Left ventricle myocardium superior (tissue), 1 donor: Measurements from ENCODE around the gene CSNK1G1. TPM values are rescaled to one million over a fixed set of nuclear protein-coding genes. Genes with fewer than 3 reads are reported as not detected.
"Not testable (repeated sequence)": the region's sequence is repeated elsewhere in the genome, so short reads cannot be mapped to it uniquely, and the experiment has no call there.

Source experiments
- ATAC-seq: fragments of 200-7000 bp; cut with Tn5 transposase; one replicate; pipeline ENCODE4 v1.9.1; 2020; ENCODE audit warnings: mild to moderate bottlenecking, moderate library complexity
- DNase-seq: peaks from one replicate; pipeline ENCODE4 v3.0.0-alpha.2; 2020
- intact Hi-C: fragments of 100-400 bp; cut with micrococcal nuclease; formaldehyde crosslinking; loops from one replicate; pipeline ENCODE4 v1.11.0; 2022
- long read RNA-seq: library from polyadenylated mRNA; unstranded; transcript quantifications from one replicate; pipeline ENCODE4 v2.0.0, GENCODE V29; 2021
- total RNA-seq: library from RNA; stranded (reverse); fragmentation: NEBNext Ultra II Directional; extraction: Animal tissue kit (Norgen Biotek cat#: 25700); gene quantifications from one replicate; pipeline ENCODE4 v1.2.1, GENCODE V29; 2021
- donor health status: DM: no; HTN: yes; CAD: no; lungs with severe emphysema.

Gene CSNK1G1
- total RNA-seq = 8.2 TPM
- long read RNA-seq, full-length matches to known transcripts = 4 of 6 reads
- long read RNA-seq, partial matches to known transcripts = 0 of 6 reads
- long read RNA-seq, other reads (novel, unspliced or antisense) = 2 of 6 reads

GRCh38 chr15:64355944-64356709, at the start of gene CSNK1G1:
Gene CSNK1G1, minus strand, starts transcription at chr15:64356173. Its CDS starts 55,674 bp downstream, at chr15:64300499.
- peak; percentile 100 for ATAC-seq
- intact Hi-C loops = no loop called here
- peak; percentile 96 for DNase-seq

DNA sequence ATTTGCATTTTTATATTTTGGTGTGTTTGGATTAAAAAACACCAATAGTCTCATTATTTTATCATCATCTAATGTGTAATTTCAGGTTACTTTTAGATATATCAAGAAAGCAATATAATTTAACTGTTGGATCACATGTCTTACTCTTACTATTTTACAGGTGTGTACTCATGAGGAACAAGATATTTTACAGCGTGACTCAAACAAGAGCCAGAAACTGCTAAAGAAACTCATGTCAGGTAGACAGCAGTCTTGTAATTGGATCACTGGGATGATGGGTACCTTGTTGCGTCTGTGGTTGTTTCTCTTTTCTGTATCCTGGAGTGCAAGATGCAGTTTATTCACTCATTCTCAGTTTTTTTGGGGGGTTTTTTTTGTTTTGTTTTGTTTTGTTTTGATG, 44.6 kb upstream of the CSNK1G1 start:
- no peak for DNase-seq
- no peak for ATAC-seq
- intact Hi-C loops = no loop called here

DNA sequence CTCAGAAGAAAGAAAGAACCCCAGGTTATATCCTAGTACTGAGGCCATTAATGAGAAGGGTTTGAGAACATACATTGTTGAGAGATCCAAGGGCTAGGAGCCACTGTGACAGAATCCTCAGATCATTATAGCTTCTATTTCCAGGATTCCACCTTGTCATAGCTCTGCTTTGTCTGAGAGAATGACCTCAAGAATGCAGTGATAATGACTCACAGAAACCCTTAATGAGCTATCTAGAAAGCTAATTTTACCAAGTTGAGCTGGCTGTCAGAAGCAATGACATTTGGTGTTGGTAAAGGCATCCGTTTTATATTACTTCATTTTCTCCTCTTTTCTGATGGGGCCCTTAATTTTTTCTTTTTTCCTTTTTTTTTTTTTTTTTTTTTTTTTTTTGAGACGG, 42.6 kb upstream of the CSNK1G1 start:
- intact Hi-C loops = no loop called here
- ATAC-seq (peak; percentile 61), DNase-seq (no peak)

DNA sequence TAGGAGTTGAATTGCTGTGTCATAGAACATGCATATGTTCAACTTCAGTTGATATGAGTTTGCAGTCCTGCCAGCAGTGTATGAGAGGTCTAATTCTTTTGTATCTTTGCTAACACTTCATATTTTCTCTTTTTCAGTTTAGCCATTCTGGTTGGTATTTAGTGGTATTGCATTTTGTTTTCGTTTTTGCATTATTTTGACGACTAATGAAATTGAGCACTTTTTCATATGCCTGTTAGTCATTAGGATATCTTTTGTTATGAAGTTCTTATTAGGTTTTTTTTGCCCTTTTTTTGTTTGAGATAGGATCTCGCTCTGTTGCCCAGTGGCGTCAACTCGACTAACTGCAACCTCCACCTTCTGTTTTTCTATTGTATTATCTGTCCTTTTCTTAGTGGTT, 40.8 kb upstream of the CSNK1G1 start:
- no peak for ATAC-seq
- intact Hi-C loops = no loop called here
- no peak for DNase-seq

- DNase-seq, ATAC-seq: not testable (repeated sequence)
Measured at GRCh38 chr15:64392471-64392870, 36.5 kb upstream of the CSNK1G1 start.

GRCh38 chr15:64389036-64389435, 33.1 kb upstream of the CSNK1G1 start:
- intact Hi-C loops = no loop called here

More at GRCh38 chr15:64392471-64392870, 36.5 kb upstream of the CSNK1G1 start:
- intact Hi-C loops = not testable (repeated sequence)

GRCh38 chr15:64387562-64388168, 31.7 kb upstream of the CSNK1G1 start, which contains the start of gene TRIP4:
Gene TRIP4, plus strand, starts transcription at chr15:64387836. Its CDS starts 28 bp downstream, at chr15:64387864.
- DNase-seq (peak; percentile 95), ATAC-seq (peak; percentile 100)
- intact Hi-C loops = no loop called here

More at GRCh38 chr15:64389036-64389435, 33.1 kb upstream of the CSNK1G1 start:
- DNase-seq = no peak
- ATAC-seq = no peak

DNA sequence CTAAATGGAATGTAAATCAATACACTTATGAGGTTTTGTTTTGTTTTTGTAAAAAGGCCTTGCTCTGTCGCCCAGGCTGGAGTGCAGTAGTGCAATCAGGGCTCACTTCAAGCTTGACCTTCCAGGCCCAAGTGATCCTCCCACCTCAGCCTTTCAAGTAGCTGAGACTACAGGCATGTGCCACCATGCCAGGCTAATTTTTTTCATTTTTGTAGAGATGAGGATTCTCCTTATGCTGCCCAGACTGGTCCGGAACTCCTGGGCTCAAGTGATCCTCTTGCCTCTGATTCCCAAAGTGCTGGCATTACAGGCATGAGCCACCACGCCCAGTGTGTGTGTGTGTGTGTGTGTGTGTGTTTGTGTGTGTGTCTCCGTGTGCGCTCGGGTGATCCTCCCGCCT, 30.3 kb upstream of the CSNK1G1 start:
- ATAC-seq (no peak), DNase-seq (no peak)
- intact Hi-C loops = no loop called here

GRCh38 chr15:64383760-64384159, 27.8 kb upstream of the CSNK1G1 start:
- no peak for ATAC-seq
- intact Hi-C loops = no loop called here
- DNase-seq = no peak

DNA sequence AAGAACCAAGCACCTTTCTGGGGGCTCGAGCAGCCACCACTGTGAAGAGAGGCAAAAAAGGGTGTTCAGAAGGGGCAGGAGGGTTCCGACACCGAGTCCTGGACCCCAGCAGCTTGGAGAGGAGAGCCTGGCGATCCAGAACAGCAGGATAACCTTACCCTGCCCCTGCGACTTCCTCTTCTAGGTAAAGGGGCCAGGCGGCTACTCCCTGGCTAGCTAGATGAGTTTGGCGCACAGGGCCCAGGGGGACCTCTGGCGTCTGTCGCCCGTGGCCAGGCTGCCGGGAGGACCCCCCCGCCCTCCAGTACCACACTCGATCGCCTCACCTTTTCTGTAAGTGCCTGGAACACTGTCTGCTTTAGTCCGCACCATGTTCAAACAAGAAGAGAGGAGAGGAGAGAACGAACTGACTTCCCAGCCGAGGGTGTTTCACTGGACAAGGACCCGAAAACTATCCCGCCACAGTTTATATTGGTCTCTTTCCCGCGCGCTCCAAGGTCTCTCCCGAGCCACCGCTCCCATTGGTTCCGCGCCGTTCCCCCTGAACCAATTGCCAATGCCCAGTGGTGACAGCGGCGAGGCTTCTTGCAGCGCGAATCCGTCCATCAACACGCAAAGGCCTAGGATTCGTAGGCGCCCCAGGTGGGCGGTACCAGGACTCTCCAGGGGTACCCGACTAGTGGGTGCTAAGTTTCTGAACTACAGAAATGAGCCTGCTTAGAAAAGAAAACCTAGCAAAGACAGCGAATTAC, 25.2 kb upstream of the CSNK1G1 start, which contains the start of gene PCLAF:
Gene PCLAF (minus strand): TSS at position 442 of the 752 bp plus-strand sequence. CDS start 70 bp downstream, at position 372.
- ATAC-seq = peak; percentile 100
- DNase-seq = peak; percentile 96
- intact Hi-C loops = no loop called here

DNA sequence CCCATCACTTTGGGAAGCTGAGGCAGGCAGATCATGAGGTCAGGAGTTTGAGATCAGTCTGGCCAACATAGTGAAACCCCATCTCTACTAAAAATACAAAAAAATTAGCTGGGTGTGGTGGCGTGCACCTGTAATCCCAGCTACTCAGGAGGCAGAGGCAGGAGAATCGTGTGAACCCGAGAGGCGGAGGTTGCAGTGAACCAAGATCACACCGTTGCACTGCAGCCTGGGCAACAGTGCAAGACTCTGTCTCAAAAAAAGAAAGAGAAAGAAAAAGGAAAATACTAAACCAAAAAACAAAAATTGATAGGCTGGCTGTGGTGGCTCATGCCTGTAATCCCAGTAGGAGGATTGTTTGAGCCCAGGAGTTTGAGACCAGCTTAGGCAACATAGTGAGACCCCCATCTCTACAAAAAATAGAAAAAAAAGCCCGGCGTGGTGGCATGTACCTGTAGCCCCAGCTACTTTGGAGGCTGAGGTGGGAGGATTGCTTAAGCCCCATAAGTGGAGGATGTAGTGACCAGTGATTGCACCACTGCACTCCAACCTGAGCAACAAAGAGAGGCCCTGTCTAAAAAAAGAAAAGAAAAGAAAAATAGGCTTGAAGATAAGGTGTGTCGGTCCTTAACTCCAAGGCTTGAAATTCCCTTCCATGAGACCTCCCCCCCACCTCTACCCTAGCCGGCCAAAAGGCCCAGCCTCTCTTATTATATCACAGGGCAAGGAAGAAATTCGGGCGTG, 24.3 kb upstream of the CSNK1G1 start:
- ATAC-seq, DNase-seq, intact Hi-C loops: not testable (repeated sequence)

DNA sequence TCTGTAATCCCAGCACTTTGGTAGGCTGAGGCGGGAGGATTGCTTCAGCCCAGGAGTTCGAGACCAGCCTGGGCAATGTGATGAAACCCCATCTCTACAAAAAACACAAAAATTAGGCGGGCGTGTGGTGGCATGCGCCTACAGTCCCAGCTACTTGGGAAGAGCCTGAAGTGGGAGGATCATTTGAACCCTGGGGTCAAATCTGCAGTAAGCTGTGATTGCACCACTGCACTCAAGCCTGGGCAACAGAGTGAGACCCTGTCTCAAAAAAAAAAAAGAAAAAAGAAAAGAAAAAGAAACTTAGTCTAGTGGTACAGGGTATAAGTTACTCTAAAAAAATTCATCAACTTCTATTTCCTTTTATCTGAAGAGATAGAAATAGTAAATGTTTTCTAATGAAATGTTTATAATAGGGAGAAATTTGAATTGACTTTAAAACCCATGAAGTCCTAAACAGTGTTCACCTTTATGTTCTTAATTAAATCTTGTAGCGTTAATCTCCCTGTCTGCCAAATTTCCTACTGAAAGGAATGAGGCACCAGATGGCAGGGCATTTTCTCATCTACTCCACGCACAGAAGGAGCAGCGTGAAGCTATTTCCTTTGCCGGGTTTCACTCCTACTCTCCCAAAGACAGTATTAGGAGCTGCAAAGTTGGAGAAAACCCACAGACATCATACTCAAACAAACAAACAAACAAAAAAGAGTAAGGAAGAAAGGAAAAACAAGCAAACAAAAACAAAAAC, 23.4 kb upstream of the CSNK1G1 start:
- ATAC-seq = no peak
- intact Hi-C loops = no loop called here
- DNase-seq = no peak

- DNase-seq (no peak), ATAC-seq (no peak)
- intact Hi-C loops = no loop called here
Measured at GRCh38 chr15:64373360-64373759, 17.4 kb upstream of the CSNK1G1 start.

- intact Hi-C loops, ATAC-seq, DNase-seq: not testable (repeated sequence)
Measured at GRCh38 chr15:64371383-64371782, 15.4 kb upstream of the CSNK1G1 start.

- DNase-seq (no peak), ATAC-seq (no peak)
- intact Hi-C loops = no loop called here
Measured at GRCh38 chr15:64369078-64369607, 13.2 kb upstream of the CSNK1G1 start.

GRCh38 chr15:64361259-64361658, 5.3 kb upstream of the CSNK1G1 start:
- intact Hi-C loops = no loop called here
- DNase-seq (no peak), ATAC-seq (no peak)

GRCh38 chr15:64356710-64357040, 702 bp upstream of the CSNK1G1 start:
- no peak for DNase-seq
- no peak for ATAC-seq
- intact Hi-C loops = no loop called here

DNA sequence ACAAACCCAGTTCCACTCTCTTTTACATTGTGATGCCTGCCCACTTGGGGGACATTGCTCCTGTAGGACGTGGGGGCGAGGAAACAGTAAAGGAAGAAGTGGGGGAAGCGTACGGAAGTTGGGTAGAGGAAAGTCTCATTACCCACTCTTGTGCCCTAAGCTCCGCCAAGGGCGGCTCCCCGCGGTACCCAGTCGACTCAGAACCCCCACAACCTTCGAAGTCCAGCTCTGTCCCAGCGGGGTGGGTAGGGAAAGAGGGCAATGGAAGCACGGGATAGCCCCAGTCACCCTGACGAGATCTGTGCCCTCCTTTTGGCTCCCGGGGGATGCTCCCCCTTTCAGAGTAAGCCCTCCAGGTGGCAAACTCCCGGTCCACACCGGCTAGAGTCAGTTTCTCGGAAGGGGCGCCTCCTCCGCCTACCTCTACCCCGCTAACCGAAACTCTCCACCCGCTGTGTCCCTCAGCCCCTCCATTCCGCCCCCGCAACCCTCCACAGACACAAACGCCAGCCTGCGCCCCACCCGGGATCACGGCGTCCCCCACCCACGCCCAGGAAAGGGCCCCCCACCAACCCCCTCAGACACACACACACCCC, 527 bp downstream of the CSNK1G1 start:
- ATAC-seq = peak; percentile 26
- no peak for DNase-seq
- intact Hi-C loops = no loop called here
